Mammary epithelial cell (primary cell): ENCODE measurements around the gene MYL10.

Experiments used
- EZH2 ChIP-seq: IDR thresholded peaks from 2 replicates; pipeline ENCODE4 v1.6.1; 2012; ENCODE audit warnings: low read length, inconsistent platforms, borderline replicate concordance
- TF ChIP-seq, protein P1 (sequence below), 2 donors: IDR thresholded peaks in 1 of 2; conservative IDR thresholded peaks in 1 of 2; 2 replicates each; pipeline ENCODE4 v1.5.1; 2011 to 2012; ENCODE audit warnings: inconsistent platforms in 2 of 2, low read length in 2 of 2, mild to moderate bottlenecking in 2 of 2, control low read depth in 1 of 2, low read depth in 1 of 2; ENCODE audit not compliant: insufficient read depth in 1 of 2; ENCODE audit errors: extremely low read depth in 1 of 2

DNA sequence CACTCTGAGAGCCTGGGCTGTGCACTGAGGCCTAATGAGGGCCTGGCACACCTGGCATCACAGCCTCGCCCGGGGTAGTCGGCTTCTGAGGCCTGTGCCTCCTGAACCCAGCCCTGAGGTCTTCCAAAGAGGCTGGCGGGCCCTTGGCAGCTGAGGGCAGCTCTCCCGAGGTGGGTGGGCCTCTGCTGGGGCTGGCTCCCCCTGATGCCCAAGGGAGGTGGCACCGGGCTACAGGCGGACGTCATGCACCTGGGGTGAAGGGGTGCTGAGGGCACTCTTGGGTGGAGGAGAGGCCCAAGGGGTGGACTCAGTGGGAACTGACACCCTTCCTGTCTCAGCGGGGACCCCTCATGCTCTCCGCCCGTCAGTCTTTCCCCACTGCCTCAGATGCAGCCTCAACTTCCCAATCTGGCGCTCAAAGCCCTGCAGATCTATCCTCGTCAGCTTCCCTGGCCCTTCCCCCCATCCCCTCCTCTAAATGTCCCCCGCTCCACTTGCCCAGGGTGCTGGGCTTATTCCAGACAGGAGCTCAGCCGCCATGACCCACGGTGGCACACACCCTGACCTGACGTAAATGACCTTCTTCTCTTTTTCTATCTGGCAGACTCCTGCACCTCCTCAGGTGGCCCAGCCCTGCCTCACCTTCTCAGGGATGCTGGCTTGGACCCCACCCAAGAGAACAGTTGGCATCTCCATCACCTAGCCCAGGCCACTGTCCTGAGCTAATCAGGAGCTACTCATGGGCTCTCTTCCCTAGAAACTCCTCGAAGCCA is 38.2 kb downstream of the MYL10 start:
- TF ChIP-seq EZH2, result no peak
- TF ChIP-seq, protein P1, sequence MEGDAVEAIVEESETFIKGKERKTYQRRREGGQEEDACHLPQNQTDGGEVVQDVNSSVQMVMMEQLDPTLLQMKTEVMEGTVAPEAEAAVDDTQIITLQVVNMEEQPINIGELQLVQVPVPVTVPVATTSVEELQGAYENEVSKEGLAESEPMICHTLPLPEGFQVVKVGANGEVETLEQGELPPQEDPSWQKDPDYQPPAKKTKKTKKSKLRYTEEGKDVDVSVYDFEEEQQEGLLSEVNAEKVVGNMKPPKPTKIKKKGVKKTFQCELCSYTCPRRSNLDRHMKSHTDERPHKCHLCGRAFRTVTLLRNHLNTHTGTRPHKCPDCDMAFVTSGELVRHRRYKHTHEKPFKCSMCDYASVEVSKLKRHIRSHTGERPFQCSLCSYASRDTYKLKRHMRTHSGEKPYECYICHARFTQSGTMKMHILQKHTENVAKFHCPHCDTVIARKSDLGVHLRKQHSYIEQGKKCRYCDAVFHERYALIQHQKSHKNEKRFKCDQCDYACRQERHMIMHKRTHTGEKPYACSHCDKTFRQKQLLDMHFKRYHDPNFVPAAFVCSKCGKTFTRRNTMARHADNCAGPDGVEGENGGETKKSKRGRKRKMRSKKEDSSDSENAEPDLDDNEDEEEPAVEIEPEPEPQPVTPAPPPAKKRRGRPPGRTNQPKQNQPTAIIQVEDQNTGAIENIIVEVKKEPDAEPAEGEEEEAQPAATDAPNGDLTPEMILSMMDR (conservative IDR thresholded peaks at IDR 0.05 in 1 of 2, IDR thresholded peaks at IDR 0.05 in 1 of 2; ENCODE audit: extremely low read depth in 1 of 2, insufficient read depth in 1 of 2, low read depth in 1 of 2, low read length in 2 of 2), result no peak
